Measurements from ENCODE around the gene HELZ2.

Gene HELZ2

GRCh38 chr20:63598479-63599395 is 24.7 kb upstream of the HELZ2 start:
- DNase-seq (ENCODE audit: low spot score) = no peak

- DNase-seq (ENCODE audit: low spot score) = no peak
Observed at GRCh38 chr20:63597651-63598478, 23.8 kb upstream of the HELZ2 start.

- no peak for DNase-seq (ENCODE audit: low spot score)
Observed at GRCh38 chr20:63596423-63596822, 22.4 kb upstream of the HELZ2 start.

GRCh38 chr20:63595416-63596127 is 21.5 kb upstream of the HELZ2 start:
- no peak for DNase-seq (ENCODE audit: low spot score)

DNA sequence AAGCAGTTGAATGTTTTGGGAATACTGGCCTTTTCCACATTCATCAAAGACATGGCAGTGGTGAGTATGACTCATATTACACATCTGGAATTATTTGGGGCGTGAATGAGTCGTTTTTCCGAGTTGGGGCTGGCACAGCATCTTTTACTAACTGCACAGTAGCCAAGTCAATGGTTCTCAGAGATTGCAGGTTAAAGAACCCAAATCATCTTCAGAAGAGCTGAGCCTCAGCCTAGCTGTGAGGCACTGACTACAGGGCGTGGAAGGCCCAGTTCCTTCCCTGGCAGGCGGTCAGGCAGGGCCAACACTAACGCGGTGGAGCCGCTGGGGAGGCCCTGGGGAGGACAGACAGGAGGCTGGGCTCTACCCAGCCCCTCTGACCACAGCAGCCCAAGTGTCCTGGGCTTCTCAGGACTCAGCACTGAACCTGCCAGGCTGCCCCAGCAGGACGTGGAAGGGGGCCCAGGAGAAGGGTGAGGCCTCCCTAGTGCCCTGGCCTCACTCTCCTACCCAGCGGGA is 20.1 kb upstream of the HELZ2 start:
- no peak for DNase-seq (ENCODE audit: low spot score)

- DNase-seq (ENCODE audit: low spot score) = no peak
Observed at GRCh38 chr20:63592661-63593060, 18.6 kb upstream of the HELZ2 start.

- no peak for DNase-seq (ENCODE audit: low spot score)
Observed at GRCh38 chr20:63591786-63592355, 17.8 kb upstream of the HELZ2 start.

DNA sequence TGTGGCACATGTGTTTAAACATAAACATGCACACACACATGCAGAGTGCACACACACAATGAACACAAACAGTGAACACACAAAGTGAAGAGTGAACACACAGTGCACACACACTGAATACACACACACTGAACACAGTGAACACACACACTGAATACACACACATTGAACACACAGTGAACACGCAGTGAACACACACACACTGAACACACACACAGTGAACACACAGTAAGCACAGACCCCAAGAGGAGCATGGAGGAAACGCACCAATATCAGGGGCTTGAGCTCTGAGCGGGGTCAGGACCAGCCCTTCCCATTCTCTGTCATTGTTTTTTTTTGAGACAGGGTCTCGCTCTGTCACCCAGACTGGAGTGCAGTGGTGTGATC is 17.1 kb upstream of the HELZ2 start:
- no peak for DNase-seq (ENCODE audit: low spot score)

DNA sequence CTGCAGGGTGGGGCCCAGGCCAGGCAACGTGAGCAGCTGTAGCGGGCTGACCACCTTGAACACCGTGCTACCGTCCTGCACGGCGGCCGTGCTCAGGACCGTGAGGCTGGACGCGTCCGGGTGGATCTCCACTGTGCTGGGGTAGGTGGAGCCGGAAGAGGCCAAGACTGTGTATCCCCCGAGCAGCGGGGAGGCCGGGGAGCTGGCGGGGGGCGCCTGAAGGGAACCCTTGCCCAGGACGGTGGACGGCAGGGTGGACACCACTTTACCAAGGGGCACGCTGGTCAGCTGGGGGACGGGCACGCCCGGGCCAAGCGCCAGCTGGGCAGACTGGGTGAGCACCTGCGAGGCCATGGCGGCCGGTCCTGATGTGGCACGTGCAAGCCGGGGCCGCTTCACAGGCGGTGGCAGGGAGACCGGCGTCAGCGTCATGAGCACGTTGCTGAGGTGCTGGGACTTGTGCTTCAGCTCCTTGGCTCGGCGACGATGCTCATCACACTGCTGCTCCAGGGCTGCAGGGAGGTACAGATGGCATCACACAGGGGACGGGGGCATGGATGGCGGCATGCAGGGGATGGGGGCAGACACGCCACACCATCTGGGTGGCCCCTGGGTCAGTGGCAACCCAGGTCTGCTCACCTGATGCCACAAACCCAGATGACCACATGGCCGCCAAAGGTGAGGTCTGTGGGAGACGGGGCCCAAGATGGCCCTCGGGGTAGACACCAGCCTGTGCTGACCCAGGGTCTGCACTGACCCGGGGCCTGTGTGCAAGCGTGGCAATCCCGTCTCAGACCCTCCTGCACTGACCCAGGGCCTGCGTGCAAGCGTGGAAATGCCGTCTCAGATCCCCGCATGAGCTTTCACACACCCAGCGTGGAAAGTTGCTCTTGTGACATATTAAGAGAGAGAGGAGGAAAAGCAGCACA is 16.4 kb upstream of the HELZ2 start:
- no peak for DNase-seq (ENCODE audit: low spot score)

- no peak for DNase-seq (ENCODE audit: low spot score)
Observed at GRCh38 chr20:63589261-63590217, 15.5 kb upstream of the HELZ2 start.

DNA sequence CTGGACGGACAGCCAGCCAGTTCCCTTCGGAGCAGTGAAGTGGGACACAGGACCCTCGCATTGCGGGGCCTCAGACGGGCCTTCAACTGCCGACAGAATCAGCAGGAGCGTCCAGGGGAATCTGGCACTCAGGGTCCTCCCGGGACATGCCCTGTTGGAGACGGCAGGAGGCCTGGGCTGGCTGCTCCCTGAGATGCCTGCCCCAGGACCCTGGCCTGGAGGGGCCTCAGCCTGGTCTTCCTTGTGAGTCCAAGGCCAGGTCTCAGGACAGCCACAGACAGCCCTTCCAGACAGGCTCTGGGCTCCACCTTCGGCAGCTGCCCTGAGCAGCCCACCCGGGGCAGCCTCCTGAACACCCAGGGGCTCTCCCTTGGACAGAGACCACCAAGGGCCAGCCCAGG is 14.6 kb upstream of the HELZ2 start:
- no peak for DNase-seq (ENCODE audit: low spot score)

DNA sequence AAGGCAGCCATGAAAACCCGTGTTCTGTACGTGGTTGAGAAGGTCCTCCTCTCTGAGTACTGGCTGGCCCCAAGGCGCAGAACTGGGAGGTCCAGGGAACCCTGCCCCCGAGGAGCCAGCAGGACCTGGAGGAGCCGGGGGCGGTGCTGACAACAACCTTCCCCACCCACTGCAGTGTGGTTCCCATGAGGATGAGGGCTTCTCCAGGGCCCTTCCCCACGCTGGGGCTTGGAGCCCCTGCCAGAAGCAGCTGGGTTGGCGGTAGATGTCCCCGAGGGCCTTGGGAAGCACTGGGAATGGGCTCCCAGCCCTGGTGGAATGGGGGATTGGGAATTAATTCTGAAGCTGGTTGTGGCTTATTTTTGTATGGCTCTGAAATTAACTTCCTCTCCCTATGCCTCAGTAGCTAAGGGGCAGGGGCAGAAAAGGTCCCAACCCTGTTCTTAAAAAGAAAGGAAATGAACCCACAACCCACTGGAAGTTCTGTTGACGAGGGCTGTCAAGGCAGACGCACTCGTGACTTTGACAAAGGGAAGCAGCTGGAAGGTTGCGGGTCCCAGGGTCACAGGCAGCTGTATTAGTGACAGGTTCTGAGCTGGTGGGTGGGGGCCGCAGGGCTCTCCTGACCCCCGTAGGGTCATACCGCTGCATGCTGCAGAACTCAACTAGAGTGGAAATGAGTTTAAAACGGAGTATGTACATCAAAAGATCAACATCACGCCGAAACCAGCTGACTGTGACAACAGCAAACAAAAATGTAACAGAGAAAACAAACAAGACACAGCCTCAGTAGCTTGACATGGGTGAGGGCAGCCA is 13.9 kb upstream of the HELZ2 start:
- DNase-seq (ENCODE audit: low spot score) = no peak

GRCh38 chr20:63587256-63587655 is 13.2 kb upstream of the HELZ2 start:
- DNase-seq (ENCODE audit: low spot score) = no peak

DNA sequence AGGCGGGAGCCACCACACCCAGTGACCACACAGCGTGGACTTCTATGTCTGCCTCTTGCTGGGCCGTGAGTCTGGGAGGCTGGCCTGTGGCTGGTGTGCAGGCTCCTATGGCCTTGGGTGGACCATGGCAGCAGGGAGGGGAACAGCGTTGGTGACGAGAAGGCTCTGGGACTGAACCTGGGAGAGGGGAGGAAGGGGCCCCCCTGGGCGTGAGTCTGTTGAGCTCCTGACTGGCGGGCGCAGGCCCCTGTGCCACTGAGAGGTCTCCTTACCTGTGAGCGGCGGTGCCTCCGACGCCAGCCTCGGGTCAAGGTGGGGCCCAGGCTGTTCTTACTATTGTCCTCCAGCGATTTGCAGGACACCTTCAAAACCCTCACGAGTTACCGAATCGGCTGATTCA is 12.8 kb upstream of the HELZ2 start:
- DNase-seq (ENCODE audit: low spot score) = no peak

DNA sequence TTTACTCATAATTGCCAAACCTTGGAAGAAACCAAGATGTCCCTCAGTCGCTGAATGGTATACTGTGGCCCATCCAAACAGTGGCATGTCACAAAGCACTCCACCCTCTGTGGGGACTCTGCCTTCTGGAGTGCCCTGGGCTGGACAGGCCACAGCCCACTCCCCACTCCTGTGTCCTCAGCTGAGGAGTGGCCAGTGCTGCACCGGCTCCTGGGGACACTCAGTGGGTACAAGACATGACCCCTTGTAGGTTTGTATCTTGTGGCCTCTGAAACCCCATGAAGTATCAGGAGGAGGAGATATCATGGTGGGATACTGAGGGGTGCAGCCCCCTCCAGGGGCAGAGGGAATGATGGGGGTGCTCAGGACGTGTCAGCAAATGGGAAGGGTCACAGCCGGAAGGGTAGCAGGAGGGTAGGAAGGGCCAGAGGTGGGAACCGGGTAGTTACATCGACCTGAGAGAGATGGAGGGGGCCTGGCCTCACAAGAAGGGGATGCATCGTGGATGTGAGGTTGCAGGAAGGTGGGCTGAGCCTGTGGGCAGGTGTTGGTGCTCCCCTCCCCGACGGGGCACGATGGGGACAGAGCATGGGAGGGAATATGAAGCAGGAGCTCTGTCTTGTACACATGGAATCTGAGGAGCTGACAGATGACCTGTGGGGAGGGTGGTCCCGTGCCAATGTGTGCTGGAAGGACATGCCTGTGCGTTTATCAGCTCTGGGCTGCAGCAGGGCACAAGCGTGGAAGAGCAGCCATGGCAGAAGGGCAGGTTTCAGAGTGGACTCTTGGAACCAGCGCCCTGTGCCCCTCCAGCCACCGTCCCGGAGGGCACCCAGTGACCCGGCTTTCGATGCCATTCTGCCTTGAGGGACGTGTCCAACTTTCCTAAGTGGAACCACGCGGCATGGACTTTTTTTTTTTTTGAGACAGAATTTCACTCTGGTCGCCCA is 11.9 kb upstream of the HELZ2 start:
- no peak for DNase-seq (ENCODE audit: low spot score)

DNA sequence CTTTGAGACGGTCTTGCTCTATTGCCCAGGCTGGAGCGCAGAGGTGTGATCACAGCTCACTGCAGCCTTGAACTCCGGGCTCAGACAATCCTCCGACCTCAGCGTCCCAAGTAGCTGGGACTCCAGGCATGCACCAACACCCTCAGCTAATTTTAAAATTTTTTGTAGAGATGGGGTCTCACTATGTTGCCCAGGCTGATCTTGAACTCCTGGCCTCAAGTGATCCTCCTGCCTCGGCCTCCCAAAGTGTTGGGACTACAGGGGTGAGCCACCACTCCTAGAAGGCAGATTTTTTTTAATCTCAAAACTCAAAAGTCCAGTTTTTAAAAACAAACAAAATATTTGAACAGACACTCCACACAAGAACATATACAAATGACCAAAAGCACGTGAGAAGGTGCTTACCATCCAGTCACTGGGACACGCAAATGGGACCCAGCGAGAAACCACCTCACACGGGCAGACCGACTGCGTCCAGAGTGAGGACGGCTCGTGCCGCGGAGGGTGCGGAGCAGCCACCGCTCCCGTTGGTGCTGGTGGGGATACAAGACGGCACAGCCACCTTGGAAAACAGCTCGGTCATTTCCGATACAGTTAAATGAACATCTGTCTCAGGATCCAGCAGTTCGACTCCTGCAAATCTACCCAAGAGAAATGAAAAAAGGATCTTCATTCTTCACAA is 8.5 kb upstream of the HELZ2 start:
- DNase-seq (ENCODE audit: low spot score) = no peak

Measured in D341Med (cell line).